CD4-positive, alpha-beta memory T cell (primary cell): ENCODE data around the gene TMEM59. TPM values are rescaled to one million over a fixed set of nuclear protein-coding genes. Genes with fewer than 3 reads are reported as not detected.
"Not testable (repeated sequence)": the region's sequence is repeated elsewhere in the genome, so short reads cannot be mapped to it uniquely, and the experiment has no call there.

Experiments used
- CTCF ChIA-PET: fragments of 350-600 bp; sonication (Branson Sonifier 250); formaldehyde crosslinking; loops from one replicate; lab custom pipeline; 2021; ENCODE audit warnings: inconsistent platforms; ENCODE audit not compliant: partially characterized antibody; lab: Charles Lee
- POLR2A ChIA-PET: fragments of 350-600 bp; sonication (Branson Sonifier 250); formaldehyde crosslinking; loops from one replicate; lab custom pipeline; 2021; ENCODE audit not compliant: partially characterized antibody; lab: Charles Lee
- DNase-seq, 5 donors: peaks; one replicate each; pipeline versions ENCODE4 v3.0.0 to v3.0.0-alpha.2; 2020 to 2022; ENCODE audit warnings: mixed read lengths in 1 of 5
- H3K27ac ChIP-seq: one replicate; pipeline ENCODE4 v1.7.0; 2013; ENCODE audit warnings: low read depth, low read length
- H3K27me3 ChIP-seq: 2 replicates; pipeline ENCODE4 v1.7.0; 2013; ENCODE audit warnings: mild to moderate bottlenecking, low read length, moderate library complexity; ENCODE audit not compliant: insufficient read depth
- H3K36me3 ChIP-seq: 2 replicates; pipeline ENCODE4 v1.7.0; 2013; ENCODE audit warnings: mild to moderate bottlenecking, low read length, moderate library complexity; ENCODE audit not compliant: insufficient read depth
- H3K4me1 ChIP-seq: 2 replicates; pipeline ENCODE4 v1.7.0; 2013; ENCODE audit warnings: mild to moderate bottlenecking, low read length, moderate library complexity; ENCODE audit not compliant: insufficient read depth
- H3K4me3 ChIP-seq, 2 donors: one replicate each; pipeline ENCODE4 v1.7.0; 2013; ENCODE audit warnings: low read length in 2 of 2, mild to moderate bottlenecking in 1 of 2
- H3K9me3 ChIP-seq, 2 donors: one replicate each; pipeline ENCODE4 v1.7.0; 2013; ENCODE audit warnings: low read length in 2 of 2, control low read depth in 1 of 2; ENCODE audit not compliant: control insufficient read depth in 1 of 2
- H3K27ac Mint-ChIP-seq, 7 donors: one replicate each; pipeline ENCODE4 v1.8.0; 2020 to 2021; ENCODE audit warnings: mixed read lengths in 7 of 7, mild to moderate bottlenecking in 6 of 7, inconsistent platforms in 3 of 7, moderate library complexity in 3 of 7
- H3K27me3 Mint-ChIP-seq, 2 donors: one replicate each; pipeline ENCODE4 v1.8.0; 2020 to 2021; ENCODE audit warnings: mixed read lengths in 2 of 2
- H3K36me3 Mint-ChIP-seq, 2 donors: one replicate each; pipeline ENCODE4 v1.8.0; 2020 to 2021; ENCODE audit warnings: mixed read lengths in 2 of 2, inconsistent platforms in 1 of 2, mild to moderate bottlenecking in 1 of 2
- H3K4me1 Mint-ChIP-seq, 4 donors: one replicate each; pipeline ENCODE4 v1.8.0; 2020 to 2021; ENCODE audit warnings: mixed read lengths in 4 of 4, mild to moderate bottlenecking in 1 of 4
- H3K4me3 Mint-ChIP-seq, 8 donors: one replicate each; pipeline ENCODE4 v1.8.0; 2020 to 2021; ENCODE audit warnings: mixed read lengths in 8 of 8, mild to moderate bottlenecking in 7 of 8, moderate library complexity in 6 of 8, inconsistent platforms in 3 of 8
- H3K9me3 Mint-ChIP-seq, 8 donors: one replicate each; pipeline ENCODE4 v1.8.0; 2020 to 2021; ENCODE audit warnings: mixed read lengths in 8 of 8, mild to moderate bottlenecking in 5 of 8, inconsistent platforms in 3 of 8, moderate library complexity in 1 of 8
- intact Hi-C: fragments of 100-400 bp; cut with micrococcal nuclease; formaldehyde crosslinking; loops from one replicate; pipeline ENCODE4 v1.15.1; 2023
- polyA plus RNA-seq, 2 donors: library from polyadenylated mRNA; unstranded; fragments of 300-500 nt; fragmentation: Illumina TruSeq; gene quantifications; one replicate each; pipeline ENCODE4 v1.2.3, GENCODE V29; 2021
- total RNA-seq, 2 experiments: library from RNA; stranded (reverse); gene quantifications; one replicate each; pipeline ENCODE4 v1.2.3, GENCODE V29; 2021

The TMEM59 gene
- total and polyA plus RNA-seq, 4 experiments from 2014 or later: 212 to 1,059 (median 378) TPM

- Histone ChIP-seq H3K27me3 (no peaks in the 10 kb centered on the region), H3K27ac (peak overlapping the region; percentile 88), H3K4me3 (peak overlapping the region; percentile 98 to 99), H3K36me3 (no peaks in the 10 kb centered on the region), H3K4me1 (peaks cover 51% of the 10 kb centered on the region), H3K9me3 (no peaks in the 10 kb centered on the region)
- CTCF ChIA-PET: interaction anchor here (0.8 to 2.1 kb wide), 6 partner anchors 17 to 748 kb away, joined by 3 to 6 read pairs (median 4); partner anchors contain the start of genes IFT25 and LRRC42
- Mint-ChIP-seq H3K36me3 (peaks cover 12 to 15% of the 10 kb centered on the region in 2 donors), H3K4me1 (peaks cover 26 to 44% (median 35%) of the 10 kb centered on the region in 4 donors), H3K4me3 (no peak overlapping the region), H3K27ac (no peak overlapping the region), H3K27me3 (no peaks in the 10 kb centered on the region), H3K9me3 (no peaks in the 10 kb centered on the region)
- POLR2A ChIA-PET: interaction anchor here (0.5 to 3.0 kb wide), 16 partner anchors 7 to 747 kb away, joined by 3 to 25 read pairs (median 7); partner anchors contain the start of genes CYB5RL, IFT25, LRRC42 and MRPL37
- DNase-seq: peak in 1 of 5 donors; percentile 52
- intact Hi-C loops: loop anchor here (1.0 to 5.0 kb wide), 8 partner anchors 16 to 748 kb away; partner anchors contain the start of genes IFT25, NDC1, PARS2 and TTC22
Observed at GRCh38 chr1:54053745-54054437, 887 bp upstream of the TMEM59 start.

GRCh38 chr1:54052431-54052933 is 522 bp downstream of the TMEM59 start:
- Mint-ChIP-seq H3K4me3 (no peak overlapping the region), H3K36me3 (peaks cover 3 to 11% of the 10 kb centered on the region in 2 donors), H3K9me3 (no peaks in the 10 kb centered on the region), H3K27me3 (no peaks in the 10 kb centered on the region), H3K27ac (no peak overlapping the region), H3K4me1 (peaks cover 24 to 50% (median 38%) of the 10 kb centered on the region in 4 donors)
- Histone ChIP-seq H3K4me3 (peak overlapping the region; percentile 98 to 99), H3K4me1 (peaks cover 65% of the 10 kb centered on the region), H3K9me3 (no peaks in the 10 kb centered on the region), H3K36me3 (no peaks in the 10 kb centered on the region), H3K27me3 (no peaks in the 10 kb centered on the region), H3K27ac (peak overlapping the region; percentile 88)
- ChIA-PET CTCF (interaction anchor here (1.1 to 2.1 kb wide), 5 partner anchors 17 to 749 kb away, joined by 3 to 6 read pairs (median 4); partner anchors contain the start of genes IFT25 and LRRC42), POLR2A (interaction anchor here (0.5 to 3.0 kb wide), 19 partner anchors 8 to 748 kb away, joined by 3 to 25 read pairs (median 7); partner anchors contain the start of genes IFT25, LRRC42, NDC1 and PARS2)
- DNase-seq: peak in 2 of 5 donors; percentile 48 to 58
- intact Hi-C loops: loop anchor here (2.0 to 5.0 kb wide), 2 partner anchors 162 to 750 kb away; partner anchors contain the start of gene TTC22

GRCh38 chr1:54051933-54052430 is 1.0 kb downstream of the TMEM59 start:
- peaks cover 27 to 50% (median 41%) of the 10 kb centered on the region in 4 donors for H3K4me1 Mint-ChIP-seq
- Histone ChIP-seq H3K4me3 (peak overlapping the region; percentile 98 to 99), H3K4me1 (peaks cover 70% of the 10 kb centered on the region)

GRCh38 chr1:54050435-54050834 is 2.6 kb downstream of the TMEM59 start:
- peaks cover 73% of the 10 kb centered on the region for H3K4me1 ChIP-seq
- H3K9me3 Mint-ChIP-seq, CTCF ChIA-PET, H3K4me3 ChIP-seq, H3K27ac ChIP-seq, H3K36me3 ChIP-seq, H3K27me3 Mint-ChIP-seq, H3K27me3 ChIP-seq, DNase-seq, H3K9me3 ChIP-seq: not testable (repeated sequence)
- Mint-ChIP-seq H3K4me1 (peaks cover 30 to 52% (median 46%) of the 10 kb centered on the region in 4 donors), H3K27ac (peak overlapping the region in 4 of 7 donors; percentile 29 to 48 (median 41)), H3K4me3 (peak overlapping the region in 5 of 8 donors; percentile 13 to 40 (median 31)), H3K36me3 (peaks cover 0 to 22% of the 10 kb centered on the region in 2 donors)
- POLR2A ChIA-PET: interaction anchor here (0.6 to 0.8 kb wide), 2 partner anchors 105 to 335 kb away, joined by 3 read pairs; partner anchors contain the start of gene IFT25
- intact Hi-C loops: loop anchor here (5.0 kb wide), 1 partner anchor 752 kb away; the partner anchor contains the start of gene TTC22

More at GRCh38 chr1:54051933-54052430, 1.0 kb downstream of the TMEM59 start:
- ChIA-PET POLR2A (interaction anchor here (1.0 to 3.0 kb wide), 12 partner anchors 7 to 749 kb away, joined by 3 to 25 read pairs (median 7); partner anchors contain the start of genes IFT25, LRRC42, NDC1 and SSBP3), CTCF (interaction anchor here (1.3 to 1.6 kb wide), 3 partner anchors 18 to 437 kb away, joined by 3 to 4 read pairs (median 3); no protein-coding TSS in a partner anchor)
- Mint-ChIP-seq H3K9me3 (no peaks in the 10 kb centered on the region), H3K36me3 (peaks cover 0 to 15% of the 10 kb centered on the region in 2 donors), H3K4me3 (no peak overlapping the region), H3K27ac (no peak overlapping the region), H3K27me3 (no peaks in the 10 kb centered on the region)
- Histone ChIP-seq H3K27ac (peak overlapping the region; percentile 88), H3K27me3 (no peaks in the 10 kb centered on the region), H3K36me3 (no peaks in the 10 kb centered on the region), H3K9me3 (no peaks in the 10 kb centered on the region)
- intact Hi-C loops: loop anchor here (2.0 to 5.0 kb wide), 2 partner anchors 161 to 750 kb away; partner anchors contain the start of gene TTC22
- DNase-seq: peak in 2 of 5 donors; percentile 5 to 39

GRCh38 chr1:54047384-54048305 is 5.4 kb downstream of the TMEM59 start:
- H3K9me3 Mint-ChIP-seq: no peaks in the 10 kb centered on the region
- CTCF ChIA-PET: interaction anchor here (1.5 kb wide), 1 partner anchor 102 kb away, joined by 5 read pairs; the partner anchor contains the start of genes IFT25 and LRRC42
- H3K27ac Mint-ChIP-seq: peak overlapping the region in 5 of 7 donors; percentile 16 to 64 (median 54)
- H3K9me3 ChIP-seq: no peaks in the 10 kb centered on the region
- H3K27me3 Mint-ChIP-seq: no peaks in the 10 kb centered on the region
- H3K36me3 Mint-ChIP-seq: peaks cover 15 to 46% of the 10 kb centered on the region in 2 donors
- peaks cover 23 to 47% (median 39%) of the 10 kb centered on the region in 4 donors for H3K4me1 Mint-ChIP-seq
- no peak overlapping the region for H3K27ac ChIP-seq
- intact Hi-C loops: no loop called here
- peaks cover 6% of the 10 kb centered on the region for H3K36me3 ChIP-seq
- H3K4me1 ChIP-seq: peaks cover 57% of the 10 kb centered on the region
- DNase-seq: no peak
- H3K27me3 ChIP-seq: no peaks in the 10 kb centered on the region
- POLR2A ChIA-PET: interaction anchor here (1.5 kb wide), 1 partner anchor 15 kb away, joined by 4 read pairs; no protein-coding TSS in a partner anchor
- peak overlapping the region in 5 of 8 donors; percentile 9 to 57 (median 25) for H3K4me3 Mint-ChIP-seq
- H3K4me3 ChIP-seq: no peak overlapping the region
